GM19324 (cell line): ENCODE results near the gene MPC1.
"Not testable (repeated sequence)": the region's sequence is repeated elsewhere in the genome, so short reads cannot be mapped to it uniquely, and the experiment has no call there.

ENCODE experiments used
- ATAC-seq: cut with Tn5 transposase; IDR thresholded peaks from one replicate; pipeline ENCODE4 v1.9.1; 2021; ENCODE audit warnings: mild to moderate bottlenecking, moderate library complexity; ENCODE audit not compliant: unreplicated experiment, low FRiP score

The MPC1 gene

GRCh38 chr6:166382500-166382932, 224 bp downstream of the MPC1 start:
- peak; percentile 17 for ATAC-seq

DNA sequence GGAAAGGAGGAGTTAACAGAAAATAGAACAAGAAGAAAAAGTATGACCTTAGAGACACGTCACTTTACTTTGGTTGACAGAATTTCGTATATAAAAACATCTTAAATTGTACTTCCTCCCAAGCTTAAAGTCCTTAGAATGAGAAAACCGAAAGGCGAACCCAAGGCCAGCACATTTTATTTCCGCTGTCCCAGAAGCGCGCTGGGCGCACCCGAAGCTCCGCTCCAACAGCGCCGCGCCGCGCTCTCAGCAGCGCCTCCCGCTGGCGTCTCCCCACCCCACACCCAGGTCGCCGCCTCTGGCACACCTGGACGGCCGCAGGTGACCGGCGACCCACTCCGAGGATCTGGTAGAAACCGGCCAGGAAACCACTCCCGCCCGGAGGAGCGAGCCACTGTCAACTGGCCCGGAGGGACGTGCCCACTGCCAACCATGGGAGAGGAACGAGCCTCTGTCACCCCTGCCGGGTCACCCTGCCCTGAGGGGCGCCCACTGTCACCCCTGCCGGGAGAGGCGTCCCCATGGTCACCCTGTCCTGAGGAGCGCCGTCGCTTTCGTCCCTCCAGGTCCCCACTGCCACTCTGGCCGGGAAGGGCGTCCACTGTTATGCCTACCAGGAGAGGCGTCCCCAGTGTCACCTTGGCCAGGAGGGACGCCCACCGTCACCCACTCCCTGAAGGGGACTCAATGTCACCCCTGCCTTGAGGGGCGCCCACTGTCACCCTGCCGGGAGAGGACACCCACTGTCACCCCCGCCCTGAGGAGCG, 824 bp downstream of the MPC1 start:
- peak; percentile 46 for ATAC-seq

DNA sequence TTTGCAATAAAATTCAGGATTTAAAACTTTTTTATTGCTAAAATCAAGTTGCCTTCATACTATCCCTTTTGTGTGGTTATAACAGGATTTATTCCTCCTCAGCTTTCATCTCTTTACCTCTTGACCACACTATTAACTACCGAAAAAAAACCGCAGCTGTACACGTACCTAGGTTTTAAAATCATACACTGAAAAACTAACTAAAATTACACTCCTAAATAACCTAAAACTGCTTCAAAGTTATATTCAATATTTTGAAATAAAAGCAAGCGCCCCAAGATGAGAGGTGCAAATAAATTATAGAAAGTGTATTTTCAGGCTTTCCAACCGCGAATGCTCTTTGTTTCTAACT, 1.4 kb downstream of the MPC1 start:
- ATAC-seq: no peak

DNA sequence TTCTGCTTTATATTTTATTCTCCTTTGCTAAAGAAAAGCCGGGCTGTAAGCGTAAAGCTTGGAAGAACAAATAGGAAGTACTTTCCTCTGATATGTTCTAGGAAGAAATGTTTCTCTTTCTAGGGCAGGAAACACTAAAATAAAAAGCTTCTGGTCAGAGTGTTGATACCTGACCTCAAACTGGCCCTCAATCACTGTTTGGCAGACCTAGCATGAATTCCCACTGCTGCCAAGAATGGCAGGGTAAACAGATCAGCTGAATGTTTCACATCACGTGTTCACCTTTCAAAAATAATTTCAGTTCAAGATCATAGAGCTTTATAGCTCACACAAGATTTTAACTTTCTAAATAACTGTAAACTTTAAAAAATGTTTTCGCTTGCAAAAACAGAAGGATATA, 2.9 kb downstream of the MPC1 start:
- no peak for ATAC-seq

- ATAC-seq: no peak
Measured at GRCh38 chr6:166379103-166379586, 3.6 kb downstream of the MPC1 start.

- no peak for ATAC-seq
Measured at GRCh38 chr6:166377721-166378120, 5.0 kb downstream of the MPC1 start.

GRCh38 chr6:166375013-166375412, 7.7 kb downstream of the MPC1 start:
- ATAC-seq: no peak

DNA sequence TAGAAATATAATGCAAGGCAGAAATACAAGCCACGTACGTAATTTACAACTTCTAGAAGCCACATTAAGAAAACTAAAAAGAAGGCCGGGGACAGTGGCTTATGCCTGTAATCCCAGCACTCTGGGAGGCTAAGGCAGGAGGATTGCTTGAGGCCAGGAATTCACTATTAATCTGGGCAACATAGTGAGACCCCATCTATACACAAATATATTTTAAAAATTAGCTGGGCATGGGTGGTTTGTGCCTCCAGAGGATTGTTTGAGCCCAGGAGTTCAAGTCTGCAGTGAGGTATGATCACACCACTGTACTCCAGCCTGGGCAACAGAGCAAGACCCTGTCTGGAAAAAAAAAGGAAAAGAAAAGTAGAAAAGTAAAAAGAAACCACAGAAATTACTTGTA, 12.3 kb downstream of the MPC1 start:
- no peak for ATAC-seq

- no peak for ATAC-seq
Measured at GRCh38 chr6:166369782-166370181, 13.0 kb downstream of the MPC1 start.

GRCh38 chr6:166366921-166367320, 15.8 kb downstream of the MPC1 start:
- no peak for ATAC-seq

- no peak for ATAC-seq
Measured at GRCh38 chr6:166365806-166366205, 16.9 kb downstream of the MPC1 start.

DNA sequence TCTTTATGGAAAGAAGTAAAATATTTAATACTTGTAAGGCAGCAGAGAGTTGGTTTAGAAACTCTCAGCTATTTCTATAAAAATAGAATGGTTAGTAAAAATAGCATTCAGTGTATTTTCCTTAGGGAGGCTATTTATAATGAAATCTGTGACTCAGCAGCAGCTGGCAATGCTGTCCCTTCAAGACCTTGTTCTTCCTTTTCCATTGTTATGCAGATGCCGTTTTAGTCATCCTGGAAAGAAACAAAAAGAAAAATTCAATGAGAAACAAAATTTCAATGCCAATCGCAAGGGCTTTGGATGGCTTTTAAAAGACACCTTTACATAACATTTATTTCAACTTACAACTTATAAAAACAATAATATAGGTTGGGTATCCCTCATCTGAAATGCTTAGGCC, 17.5 kb downstream of the MPC1 start:
- ATAC-seq: no peak

DNA sequence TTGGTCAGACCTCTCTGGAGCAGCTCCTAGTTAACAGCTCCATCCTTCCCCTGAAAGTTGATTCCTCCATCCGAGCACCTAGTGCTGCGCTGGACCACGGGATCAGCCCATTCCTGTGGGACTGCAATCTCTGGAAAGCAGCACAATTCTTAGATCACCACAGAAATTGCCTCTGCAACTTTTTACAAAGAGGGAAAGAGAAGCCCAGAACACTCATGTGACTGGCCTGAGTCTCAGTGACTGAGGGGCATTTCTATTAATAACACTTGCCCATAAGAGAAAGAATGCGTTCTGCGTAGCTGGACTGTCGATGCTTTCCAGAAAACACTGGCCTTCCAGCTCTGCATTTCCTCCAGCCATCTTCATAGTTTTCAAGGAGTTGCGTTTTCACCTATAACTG, 18.3 kb downstream of the MPC1 start:
- no peak for ATAC-seq

- ATAC-seq: not testable (repeated sequence)
Measured at GRCh38 chr6:166362427-166362826, 20.3 kb downstream of the MPC1 start.

GRCh38 chr6:166361077-166361429, 21.7 kb downstream of the MPC1 start:
- no peak for ATAC-seq

- no peak for ATAC-seq
Measured at GRCh38 chr6:166360243-166361076, 22.3 kb downstream of the MPC1 start.

- no peak for ATAC-seq
Measured at GRCh38 chr6:166355552-166355951, 27.2 kb downstream of the MPC1 start.

GRCh38 chr6:166354965-166355364, 27.8 kb downstream of the MPC1 start:
- no peak for ATAC-seq

- ATAC-seq: no peak
Measured at GRCh38 chr6:166354143-166354542, 28.6 kb downstream of the MPC1 start.

- no peak for ATAC-seq
Measured at GRCh38 chr6:166353507-166353906, 29.2 kb downstream of the MPC1 start.

DNA sequence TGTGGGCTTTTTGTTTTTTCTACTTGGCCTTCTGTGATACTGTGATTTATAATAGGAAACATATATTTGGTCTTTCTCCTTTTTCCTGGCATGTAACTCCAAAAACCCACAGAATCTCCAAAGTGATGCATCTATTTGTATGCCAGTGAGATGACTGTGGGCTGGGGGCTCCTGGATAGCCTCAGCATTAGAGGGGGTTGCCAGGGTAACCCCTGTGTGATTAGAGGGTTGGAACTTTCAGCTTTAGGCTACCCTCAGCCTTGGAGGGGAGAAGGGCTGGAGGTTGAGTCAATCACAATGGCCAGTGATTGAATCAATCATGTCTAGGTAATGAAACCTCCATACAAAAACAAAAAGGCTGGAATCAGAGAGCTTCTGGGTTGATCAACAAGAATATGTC, 29.8 kb downstream of the MPC1 start:
- no peak for ATAC-seq
